GM18505 (cell line): ENCODE data around the gene PCGF5.
"Not testable (repeated sequence)": the region's sequence is repeated elsewhere in the genome, so short reads cannot be mapped to it uniquely, and the experiment has no call there.

Experiments used
- ATAC-seq: cut with Tn5 transposase; IDR thresholded peaks from one replicate; pipeline ENCODE4 v1.9.1; 2021; ENCODE audit not compliant: unreplicated experiment
- POLR2A ChIP-seq: IDR thresholded peaks from 4 replicates; pipeline ENCODE4 v1.6.1; 2011; ENCODE audit warnings: borderline replicate concordance; ENCODE audit not compliant: insufficient read depth, insufficient read length; ENCODE audit errors: extremely low read depth

PCGF5 gene

GRCh38 chr10:91307489-91307888, 87.0 kb downstream of the PCGF5 start:
- TF ChIP-seq POLR2A: no peak
- ATAC-seq: no peak

- TF ChIP-seq POLR2A: no peak
- ATAC-seq: no peak
These were observed 89.2 kb downstream of the PCGF5 start for GRCh38 chr10:91309711-91310110.

GRCh38 chr10:91311601-91312381, 91.3 kb downstream of the PCGF5 start:
- ATAC-seq: no peak

DNA sequence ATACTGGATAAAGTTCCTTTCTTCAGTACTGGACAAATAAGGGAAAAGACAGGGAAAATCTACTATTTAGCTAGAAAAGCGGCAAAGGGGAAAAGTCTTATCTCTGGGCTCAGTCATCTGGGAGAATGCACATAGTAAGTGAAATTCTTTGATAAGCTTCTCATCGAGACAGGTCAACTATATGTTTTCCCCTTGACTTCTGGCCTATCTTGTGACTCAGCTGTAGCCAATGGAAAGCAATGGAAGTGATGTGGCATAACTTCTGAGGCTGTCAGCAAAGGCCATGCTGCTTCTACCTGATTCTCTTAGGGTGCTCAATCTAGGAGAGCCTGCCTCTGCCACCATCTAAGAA, 91.9 kb downstream of the PCGF5 start:
- ATAC-seq: no peak
- TF ChIP-seq POLR2A: no peak

More at GRCh38 chr10:91311601-91312381, 91.3 kb downstream of the PCGF5 start:
- no peak for TF ChIP-seq POLR2A

GRCh38 chr10:91313796-91314485, 93.5 kb downstream of the PCGF5 start:
- no peak for TF ChIP-seq POLR2A
- no peak for ATAC-seq

- ATAC-seq: no peak
- TF ChIP-seq POLR2A: no peak
These were observed 96.0 kb downstream of the PCGF5 start for GRCh38 chr10:91316486-91316885.

DNA sequence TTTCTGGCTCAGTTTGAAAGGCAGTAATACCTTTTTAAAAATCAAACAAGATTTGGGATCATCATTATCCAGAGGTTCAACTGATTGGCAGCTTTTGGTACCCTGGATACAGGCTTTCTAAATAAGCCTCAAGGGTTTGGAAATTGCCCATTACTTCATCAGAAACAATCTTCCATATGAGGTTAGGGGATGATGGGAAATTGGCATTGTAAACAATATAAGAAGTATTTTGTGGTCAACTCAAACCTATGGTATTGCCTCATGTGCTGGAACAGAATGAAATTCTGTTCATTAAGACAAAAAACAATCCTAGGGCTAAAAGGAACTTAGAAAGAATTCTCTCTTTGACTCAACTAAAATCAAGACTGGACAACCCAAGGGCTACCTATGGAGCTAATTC, 97.1 kb downstream of the PCGF5 start:
- ATAC-seq: no peak
- no peak for TF ChIP-seq POLR2A

- TF ChIP-seq POLR2A: no peak
- ATAC-seq: no peak
These were observed 98.9 kb downstream of the PCGF5 start for GRCh38 chr10:91319336-91319735.

- ATAC-seq: not testable (repeated sequence)
These were observed 102.9 kb downstream of the PCGF5 start for GRCh38 chr10:91323293-91323905.

DNA sequence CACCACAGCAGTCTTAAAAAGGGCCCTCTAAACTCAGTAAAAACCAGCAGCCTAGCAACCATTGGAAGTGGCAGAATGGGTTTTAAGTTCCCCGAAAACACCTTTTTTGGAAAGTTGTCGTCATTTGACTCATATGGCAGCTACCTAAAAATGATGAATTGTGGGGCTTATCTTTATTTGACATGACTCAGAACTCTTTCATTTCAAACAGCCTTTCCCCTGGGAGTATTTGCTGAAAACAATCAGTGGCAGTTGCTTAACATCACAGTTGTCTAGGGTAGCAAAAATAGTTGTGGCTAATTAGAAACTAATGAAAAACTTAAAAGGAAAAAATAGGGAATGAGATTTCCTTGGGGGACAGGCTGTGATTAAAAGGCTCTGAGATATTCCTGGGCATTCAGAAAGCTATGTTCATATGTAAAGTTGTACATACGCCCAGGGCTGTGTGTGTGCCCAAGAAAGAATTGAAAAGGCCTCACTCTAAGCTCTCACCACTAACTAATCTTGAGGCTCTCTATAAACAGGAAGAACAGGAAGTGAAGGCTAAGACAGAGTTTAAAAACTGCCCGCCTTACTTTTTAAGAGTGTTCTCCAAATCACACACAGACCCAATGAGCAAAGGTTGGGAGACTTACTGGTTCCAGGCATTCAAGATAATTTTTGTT, 108.0 kb downstream of the PCGF5 start:
- no peak for TF ChIP-seq POLR2A
- no peak for ATAC-seq
